H9 (cell line): ENCODE data around the gene SKIDA1. TPM values are rescaled to one million over a fixed set of nuclear protein-coding genes. Genes with fewer than 3 reads are reported as not detected.

ENCODE experiments used
- DNase-seq: peaks from one replicate; pipeline ENCODE4 v3.0.0-alpha.2; 2017
- H2AFZ ChIP-seq: one replicate; pipeline ENCODE4 v1.6.1; 2013; ENCODE audit warnings: mild to moderate bottlenecking, low read length, control low read depth, moderate library complexity
- H2AK5ac ChIP-seq: 2 replicates; pipeline ENCODE4 v1.6.1; 2013; ENCODE audit warnings: low read length, control low read depth, mixed read lengths; ENCODE audit not compliant: insufficient read length
- H2BK120ac ChIP-seq: one replicate; pipeline ENCODE4 v1.6.1; 2013; ENCODE audit warnings: low read depth, mild to moderate bottlenecking, low read length, control low read depth, inconsistent platforms; ENCODE audit not compliant: poor library complexity, severe bottlenecking
- H2BK12ac ChIP-seq: 2 replicates; pipeline ENCODE4 v1.6.1; 2013; ENCODE audit warnings: low read length, control low read depth, mixed read lengths, low read depth; ENCODE audit not compliant: insufficient read length
- H2BK15ac ChIP-seq: 2 replicates; pipeline ENCODE4 v1.6.1; 2013; ENCODE audit warnings: low read depth, low read length, control low read depth
- H2BK20ac ChIP-seq: one replicate; pipeline ENCODE4 v1.6.1; 2013; ENCODE audit warnings: low read depth, mild to moderate bottlenecking, low read length, control low read depth, inconsistent platforms; ENCODE audit not compliant: poor library complexity, severe bottlenecking
- H2BK5ac ChIP-seq: 2 replicates; pipeline ENCODE4 v1.6.1; 2013; ENCODE audit warnings: low read length, control low read depth, mixed read lengths; ENCODE audit not compliant: insufficient read length
- H3K14ac ChIP-seq: 2 replicates; pipeline ENCODE4 v1.6.1; 2013; ENCODE audit warnings: low read length, control low read depth; ENCODE audit not compliant: insufficient read depth
- H3K18ac ChIP-seq: 2 replicates; pipeline ENCODE4 v1.6.1; 2013; ENCODE audit warnings: low read depth, mild to moderate bottlenecking, mixed read lengths, low read length, control low read depth; ENCODE audit not compliant: insufficient read length
- H3K23ac ChIP-seq: 2 replicates; pipeline ENCODE4 v1.6.1; 2013; ENCODE audit warnings: low read length, control low read depth, mixed read lengths, low read depth; ENCODE audit not compliant: insufficient read length
- H3K23me2 ChIP-seq: 2 replicates; pipeline ENCODE4 v1.6.1; 2013; ENCODE audit warnings: low read depth, mild to moderate bottlenecking, mixed read lengths, low read length, control low read depth; ENCODE audit not compliant: insufficient read length, poor library complexity, severe bottlenecking
- H3K27ac ChIP-seq: 2 replicates; pipeline ENCODE4 v1.5.1; 2013; ENCODE audit warnings: low read length, control low read depth, mixed read lengths, low read depth; ENCODE audit not compliant: insufficient read length
- H3K27me3 ChIP-seq: 2 replicates; pipeline ENCODE4 v1.6.1; 2013; ENCODE audit warnings: low read length, control low read depth, inconsistent platforms; ENCODE audit not compliant: insufficient read depth
- H3K4ac ChIP-seq: 2 replicates; pipeline ENCODE4 v1.6.1; 2013; ENCODE audit warnings: low read depth, mild to moderate bottlenecking, control low read depth, inconsistent platforms, low read length, moderate library complexity
- H3K4me1 ChIP-seq: 2 replicates; pipeline ENCODE4 v1.6.1; 2013; ENCODE audit warnings: low read length, control low read depth, inconsistent platforms; ENCODE audit not compliant: insufficient read depth
- H3K4me2 ChIP-seq: 2 replicates; pipeline ENCODE4 v1.6.1; 2013; ENCODE audit warnings: low read length, control low read depth, mixed read lengths; ENCODE audit not compliant: insufficient read length, insufficient read depth
- H3K56ac ChIP-seq: 2 replicates; pipeline ENCODE4 v1.6.1; 2013; ENCODE audit warnings: low read depth, mild to moderate bottlenecking, mixed read lengths, low read length, control low read depth; ENCODE audit not compliant: insufficient read length
- H3K79me1 ChIP-seq: 2 replicates; pipeline ENCODE4 v1.6.1; 2013; ENCODE audit warnings: low read depth, mild to moderate bottlenecking, moderate library complexity, low read length, control low read depth, inconsistent platforms; ENCODE audit not compliant: insufficient read depth, poor library complexity, severe bottlenecking
- H3K79me2 ChIP-seq: 2 replicates; pipeline ENCODE4 v1.6.1; 2013; ENCODE audit warnings: low read length, control low read depth, inconsistent platforms; ENCODE audit not compliant: insufficient read depth
- H3K9ac ChIP-seq: 2 replicates; pipeline ENCODE4 v1.6.1; 2013; ENCODE audit warnings: low read length, control low read depth, mixed read lengths; ENCODE audit not compliant: insufficient read length; ENCODE audit errors: extremely low read depth
- H3K9me3 ChIP-seq: one replicate; pipeline ENCODE4 v1.6.1; 2013; ENCODE audit warnings: low read depth, low read length, inconsistent platforms; ENCODE audit not compliant: control insufficient read depth
- H3T11ph ChIP-seq: one replicate; pipeline ENCODE4 v1.6.1; 2013; ENCODE audit warnings: mild to moderate bottlenecking, low read length, control low read depth, inconsistent platforms
- H4K20me1 ChIP-seq: one replicate; pipeline ENCODE4 v1.6.1; 2013; ENCODE audit not compliant: control insufficient read depth, insufficient read length, insufficient read depth
- H4K5ac ChIP-seq: 2 replicates; pipeline ENCODE4 v1.6.1; 2013; ENCODE audit warnings: low read depth, mild to moderate bottlenecking, mixed read lengths, low read length, control low read depth; ENCODE audit not compliant: insufficient read length
- H4K8ac ChIP-seq: replicated peaks from 2 replicates; pipeline ENCODE4 v1.6.1; 2013; ENCODE audit warnings: low read length, control low read depth, mixed read lengths, low read depth; ENCODE audit not compliant: insufficient read length
- H4K91ac ChIP-seq: 2 replicates; pipeline ENCODE4 v1.6.1; 2013; ENCODE audit warnings: low read depth, mild to moderate bottlenecking, moderate library complexity, mixed read lengths, low read length, control low read depth; ENCODE audit not compliant: insufficient read length
- H3K27ac Mint-ChIP-seq, 3 experiments: 2 replicates in 2 of 3; 3 replicates in 1 of 3; pipeline ENCODE4 v1.8.0; 2020 to 2021; ENCODE audit warnings: mixed read lengths in 3 of 3, mild to moderate bottlenecking in 1 of 3, moderate library complexity in 1 of 3
- H3K27me3 Mint-ChIP-seq: 2 replicates; pipeline ENCODE4 v1.8.0; 2021; ENCODE audit warnings: low read depth, mild to moderate bottlenecking, moderate library complexity, mixed read lengths
- H3K36me3 Mint-ChIP-seq, 3 experiments: 2 replicates in 2 of 3; 3 replicates in 1 of 3; pipeline ENCODE4 v1.8.0; 2020 to 2021; ENCODE audit warnings: low read depth in 3 of 3, mixed read lengths in 3 of 3; ENCODE audit not compliant: insufficient read depth in 1 of 3
- H3K4me1 Mint-ChIP-seq, 2 experiments: 2 replicates each; pipeline ENCODE4 v1.8.0; 2020; ENCODE audit warnings: mixed read lengths in 2 of 2
- H3K4me3 Mint-ChIP-seq, 2 experiments: 2 replicates in 1 of 2; 3 replicates in 1 of 2; pipeline ENCODE4 v1.8.0; 2020 to 2021; ENCODE audit warnings: mild to moderate bottlenecking in 2 of 2, mixed read lengths in 2 of 2, moderate library complexity in 1 of 2
- H3K9me3 Mint-ChIP-seq, 2 experiments: 2 replicates in 1 of 2; 3 replicates in 1 of 2; pipeline ENCODE4 v1.8.0; 2020; ENCODE audit warnings: mild to moderate bottlenecking in 2 of 2, mixed read lengths in 2 of 2, moderate library complexity in 1 of 2
- WGBS: extraction: QIAGEN DNeasy Blood & Tissue Kit; methylation state at CpG from one replicate; pipeline ENCODE4 v1.1.7; 2013; ENCODE audit warnings: missing lambda C conversion rate, low lambda C conversion rate, mixed read lengths; ENCODE audit not compliant: insufficient read length; ENCODE audit errors: extremely low coverage; 5-methylcytosine and 5-hydroxymethylcytosine counted together
- total RNA-seq: library from RNA; stranded (reverse); gene quantifications from 2 replicates; pipeline ENCODE4 v1.2.1, GENCODE V29; 2021
- TF ChIP-seq, protein P1 (sequence below): fragments of 200-600 bp; sonication (generic); conservative IDR thresholded peaks from 3 replicates; pipeline ENCODE4 v1.8.0; 2021; ENCODE audit warnings: antibody characterized with exemption, mild to moderate bottlenecking

Gene SKIDA1
- total RNA-seq, 1 experiment from 2014 or later = 5.9 TPM

DNA sequence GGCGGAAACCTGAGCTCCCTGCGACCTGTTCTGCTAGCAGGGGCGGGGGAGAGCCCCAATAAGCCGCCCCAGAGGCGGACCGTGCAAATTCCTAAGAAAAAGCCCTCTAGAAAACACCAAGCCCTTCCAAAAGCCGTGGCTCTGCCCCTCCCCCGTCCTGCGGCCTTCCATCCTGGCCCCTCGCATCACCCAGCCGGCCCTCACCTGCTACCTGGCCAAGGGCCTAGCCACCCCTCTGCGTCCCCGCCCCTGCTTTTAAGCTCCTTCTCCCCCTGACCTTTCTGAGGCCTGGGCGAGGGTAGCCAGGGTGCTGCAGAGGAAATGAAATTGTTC lies 24.9 kb downstream of the SKIDA1 start:
- Mint-ChIP-seq H3K27ac (peak overlapping the region in 1 of 3 experiments; percentile 35; a peak in 1 of 7 replicates), H3K4me1 (peaks cover 65 to 74% of the 10 kb centered on the region in 2 experiments), H3K9me3 (no peaks in the 10 kb centered on the region; a peak in 1 of 5 replicates), H3K4me3 (peak overlapping the region; percentile 59 to 79), H3K36me3 (no peaks in the 10 kb centered on the region; a peak in 1 of 7 replicates), H3K27me3 (peaks cover 50% of the 10 kb centered on the region)
- H3K79me2 ChIP-seq = no peaks in the 10 kb centered on the region
- no peak overlapping the region for H2AK5ac ChIP-seq
- no peaks in the 10 kb centered on the region for H3K9me3 ChIP-seq
- no peak overlapping the region for H3K23ac ChIP-seq
- H3K4me2 ChIP-seq = peak overlapping the region; percentile 69
- H2BK20ac ChIP-seq = no peak overlapping the region
- H4K8ac ChIP-seq = no peak overlapping the region
- WGBS = no CpG with 5 or more reads among the region's 14 CpGs
- H3K4ac ChIP-seq = no peak overlapping the region
- peaks cover 19% of the 10 kb centered on the region; the same call in 1 of the 2 replicates for H3K27me3 ChIP-seq
- H3K79me1 ChIP-seq = no peaks in the 10 kb centered on the region
- H3K23me2 ChIP-seq = peaks cover 23% of the 10 kb centered on the region
- no peak overlapping the region for H3K56ac ChIP-seq
- no peak overlapping the region for H3K18ac ChIP-seq
- no peaks in the 10 kb centered on the region for H4K20me1 ChIP-seq
- TF ChIP-seq, protein P1, sequence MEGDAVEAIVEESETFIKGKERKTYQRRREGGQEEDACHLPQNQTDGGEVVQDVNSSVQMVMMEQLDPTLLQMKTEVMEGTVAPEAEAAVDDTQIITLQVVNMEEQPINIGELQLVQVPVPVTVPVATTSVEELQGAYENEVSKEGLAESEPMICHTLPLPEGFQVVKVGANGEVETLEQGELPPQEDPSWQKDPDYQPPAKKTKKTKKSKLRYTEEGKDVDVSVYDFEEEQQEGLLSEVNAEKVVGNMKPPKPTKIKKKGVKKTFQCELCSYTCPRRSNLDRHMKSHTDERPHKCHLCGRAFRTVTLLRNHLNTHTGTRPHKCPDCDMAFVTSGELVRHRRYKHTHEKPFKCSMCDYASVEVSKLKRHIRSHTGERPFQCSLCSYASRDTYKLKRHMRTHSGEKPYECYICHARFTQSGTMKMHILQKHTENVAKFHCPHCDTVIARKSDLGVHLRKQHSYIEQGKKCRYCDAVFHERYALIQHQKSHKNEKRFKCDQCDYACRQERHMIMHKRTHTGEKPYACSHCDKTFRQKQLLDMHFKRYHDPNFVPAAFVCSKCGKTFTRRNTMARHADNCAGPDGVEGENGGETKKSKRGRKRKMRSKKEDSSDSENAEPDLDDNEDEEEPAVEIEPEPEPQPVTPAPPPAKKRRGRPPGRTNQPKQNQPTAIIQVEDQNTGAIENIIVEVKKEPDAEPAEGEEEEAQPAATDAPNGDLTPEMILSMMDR = no peak
- no peak overlapping the region for H4K91ac ChIP-seq
- H2BK12ac ChIP-seq = no peak overlapping the region
- H2BK120ac ChIP-seq = no peak overlapping the region
- H2AFZ ChIP-seq = no peak overlapping the region
- H3K27ac ChIP-seq = no peak overlapping the region
- H3K14ac ChIP-seq = no peak overlapping the region
- no peak overlapping the region for H2BK15ac ChIP-seq
- H3K9ac ChIP-seq = no peak overlapping the region
- no peak overlapping the region for H4K5ac ChIP-seq
- H2BK5ac ChIP-seq = no peak overlapping the region
- DNase-seq = no peak
- H3K4me1 ChIP-seq = peaks cover 18% of the 10 kb centered on the region; the same call in 1 of the 2 replicates
- no peak overlapping the region for H3T11ph ChIP-seq
